KG1 (cell line): ENCODE results near the gene ZMYND10.
A peak's percentile ranks its signal among the peaks of the same experiment; 100 is the strongest.

ENCODE experiments used
- DNase-seq: peaks from one replicate; lab custom pipeline; 2025; lab: John Stamatoyannopoulos, UW

Gene ZMYND10

DNA sequence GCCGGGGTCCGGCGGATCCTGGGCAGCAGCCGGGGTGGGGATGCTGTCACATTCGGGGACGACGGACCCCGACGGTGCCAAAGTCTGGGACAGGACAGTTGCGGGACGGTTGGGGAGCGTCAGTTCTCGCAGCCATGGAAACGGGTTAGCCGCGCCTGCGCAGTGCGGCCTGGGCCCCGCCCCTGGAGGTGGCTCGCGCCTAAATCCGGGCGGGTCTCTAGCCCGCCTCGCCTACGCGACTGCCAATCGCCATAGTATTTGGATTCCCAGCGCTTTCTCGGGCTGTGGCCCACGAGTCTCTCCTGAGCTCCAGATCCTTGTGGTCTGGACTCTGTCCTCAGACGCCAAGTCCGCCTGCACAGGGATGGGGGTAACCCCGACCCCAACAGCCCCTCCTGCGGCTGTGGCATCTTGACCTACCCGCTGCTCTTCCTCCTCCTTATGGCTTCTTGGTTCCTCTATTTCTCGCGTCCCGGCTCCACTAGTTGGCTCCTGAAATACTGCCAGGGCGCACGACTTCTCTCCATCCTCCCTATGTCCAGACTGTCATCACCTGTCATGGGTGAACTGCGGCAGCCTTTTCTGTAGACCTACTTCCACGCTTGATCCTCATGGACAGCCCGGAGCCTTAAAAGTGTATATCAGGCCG lies at the start of gene ZMYND10:
Gene ZMYND10, minus strand, starts transcription at position 147 of the 649 bp plus-strand sequence. CDS start 153 bp downstream, outside the sequence.
- no peak for DNase-seq

- DNase-seq = no peak
Measured at GRCh38 chr3:50393061-50393460, 47.5 kb upstream of the ZMYND10 start.

- DNase-seq = no peak
Measured at GRCh38 chr3:50392101-50392715, 46.7 kb upstream of the ZMYND10 start.

GRCh38 chr3:50390508-50391224 lies 45.1 kb upstream of the ZMYND10 start:
- DNase-seq = no peak

GRCh38 chr3:50389414-50389767 lies 43.9 kb upstream of the ZMYND10 start:
- DNase-seq = no peak

- no peak for DNase-seq
Measured at GRCh38 chr3:50388720-50389413, 43.3 kb upstream of the ZMYND10 start.

DNA sequence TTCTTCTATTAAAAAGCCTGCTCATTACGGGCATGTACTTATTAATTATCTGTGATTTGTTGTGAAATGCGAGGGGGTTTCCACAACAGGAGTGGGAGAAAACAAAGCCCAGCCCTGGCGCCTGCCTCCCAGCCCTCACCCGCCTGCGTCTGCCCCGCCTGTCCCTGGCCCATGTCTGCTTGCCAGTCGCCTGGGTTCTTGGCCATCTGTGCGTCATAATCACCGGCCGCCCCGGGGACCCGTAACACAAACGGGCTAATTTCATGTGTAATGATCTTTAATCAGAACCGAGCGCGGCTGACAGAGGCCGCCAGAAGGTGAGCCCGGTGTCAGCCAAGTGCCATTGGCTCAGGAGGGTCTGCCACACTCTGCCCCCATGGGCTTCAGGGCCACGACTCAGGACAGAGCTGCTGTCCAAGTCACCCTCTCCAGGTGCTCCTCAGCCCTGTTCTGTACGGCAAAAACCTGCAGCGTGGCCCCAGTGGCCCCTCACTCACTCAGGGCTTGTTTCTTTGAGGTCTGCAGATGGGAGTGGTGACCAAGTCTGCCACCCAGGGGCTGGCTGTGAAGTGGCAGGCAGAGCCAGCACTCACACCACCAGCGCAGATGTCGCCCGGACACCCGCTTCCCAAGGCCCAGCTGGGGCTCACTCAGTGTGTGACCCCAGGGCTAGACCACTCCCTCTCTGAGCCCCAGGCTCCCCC lies 42.6 kb upstream of the ZMYND10 start:
- no peak for DNase-seq

DNA sequence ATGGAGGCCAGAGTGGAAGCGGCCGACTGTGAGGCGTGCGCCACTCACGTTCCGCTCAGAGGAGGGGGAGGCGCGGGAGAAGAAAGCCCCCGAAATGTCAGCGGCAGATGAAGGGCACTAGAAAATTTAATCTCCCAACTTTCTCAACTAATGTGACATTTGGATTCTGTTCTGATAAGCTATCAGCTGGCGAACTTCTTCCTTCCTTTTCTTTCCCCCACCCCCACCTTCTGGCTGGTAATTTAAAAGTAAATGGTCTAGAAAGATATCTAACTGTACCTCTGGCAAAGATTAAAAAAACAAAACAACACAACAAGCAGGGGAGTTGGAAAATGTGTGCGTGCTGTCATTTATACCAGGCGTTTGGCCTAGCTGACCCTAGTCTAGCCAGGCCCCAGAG lies 40.2 kb upstream of the ZMYND10 start:
- DNase-seq = no peak

DNA sequence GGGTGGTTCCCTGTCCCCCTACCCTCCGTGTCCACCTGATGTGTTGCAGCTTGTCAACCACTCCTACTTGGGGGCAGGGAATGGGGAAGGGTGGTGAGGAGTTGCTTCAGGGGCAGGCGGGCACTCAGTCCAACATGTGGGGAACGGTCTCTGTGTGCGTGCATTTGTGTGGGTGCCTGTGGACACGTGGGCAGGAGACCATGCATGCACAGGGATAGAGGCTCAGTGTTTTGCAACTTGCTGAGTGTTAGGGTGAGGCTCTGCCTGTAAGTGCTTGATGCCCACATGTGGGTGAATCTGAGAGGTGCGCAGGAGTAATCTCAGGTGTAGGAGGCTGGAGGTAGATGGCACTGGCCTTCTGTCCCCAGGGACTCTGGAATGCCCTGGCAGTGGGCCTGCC lies 38.2 kb upstream of the ZMYND10 start:
- DNase-seq = no peak

- no peak for DNase-seq
Measured at GRCh38 chr3:50382722-50383121, 37.2 kb upstream of the ZMYND10 start.

DNA sequence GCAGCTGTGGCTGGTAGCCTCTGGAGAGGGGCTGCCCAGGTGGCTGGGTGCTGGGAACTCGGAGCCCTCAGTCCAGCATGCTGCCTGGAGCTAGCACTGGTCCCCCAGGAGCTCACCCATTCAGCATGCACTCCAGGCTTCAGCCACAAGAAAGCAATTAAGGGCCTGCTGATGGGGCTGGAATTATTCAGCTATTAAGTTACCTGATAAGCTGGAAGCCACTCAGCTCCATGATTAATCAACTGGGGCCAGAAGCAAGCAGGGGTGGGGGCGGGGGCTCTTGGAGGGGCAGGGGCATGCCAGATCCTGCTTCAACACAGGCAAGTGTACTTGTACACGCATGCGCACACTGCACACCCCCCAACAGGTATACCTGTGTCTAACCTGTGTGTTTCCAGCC lies 35.9 kb upstream of the ZMYND10 start:
- no peak for DNase-seq

DNA sequence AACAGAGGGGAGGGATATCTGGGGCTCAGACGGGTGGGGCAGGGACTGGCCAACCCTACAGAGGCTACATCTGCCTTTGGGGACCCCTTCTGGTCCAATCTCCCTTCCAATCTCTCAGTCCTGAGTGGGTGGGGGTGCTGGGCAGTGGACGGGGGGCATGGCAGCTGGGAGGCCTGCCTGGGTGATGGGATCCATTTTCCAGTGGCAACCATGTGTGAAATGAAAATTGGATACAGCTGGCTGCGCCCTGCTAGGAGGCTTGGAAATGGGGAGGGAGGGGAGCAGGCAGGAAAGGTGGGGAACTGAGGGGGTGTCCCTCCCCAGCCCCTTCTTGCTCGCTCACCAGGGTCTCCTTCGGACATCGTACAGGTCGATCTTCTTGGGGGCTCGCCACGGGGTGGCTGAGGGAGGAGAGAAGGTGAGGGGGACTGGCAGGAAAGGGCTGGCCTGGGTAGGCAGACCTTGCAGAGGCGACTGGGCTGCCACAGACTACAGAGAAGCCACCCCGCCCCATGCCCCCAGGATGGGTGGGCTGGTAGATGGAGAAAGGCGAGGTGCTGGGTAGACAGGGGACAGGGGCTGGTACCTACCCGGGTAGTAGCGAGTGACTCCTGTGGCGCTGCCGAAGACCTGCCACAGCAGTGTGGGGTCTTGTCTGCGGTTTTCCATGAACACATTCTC lies 35.0 kb upstream of the ZMYND10 start:
- DNase-seq = no peak

- DNase-seq = no peak
Measured at GRCh38 chr3:50378757-50379156, 33.2 kb upstream of the ZMYND10 start.

GRCh38 chr3:50378024-50378423 lies 32.5 kb upstream of the ZMYND10 start:
- no peak for DNase-seq

DNA sequence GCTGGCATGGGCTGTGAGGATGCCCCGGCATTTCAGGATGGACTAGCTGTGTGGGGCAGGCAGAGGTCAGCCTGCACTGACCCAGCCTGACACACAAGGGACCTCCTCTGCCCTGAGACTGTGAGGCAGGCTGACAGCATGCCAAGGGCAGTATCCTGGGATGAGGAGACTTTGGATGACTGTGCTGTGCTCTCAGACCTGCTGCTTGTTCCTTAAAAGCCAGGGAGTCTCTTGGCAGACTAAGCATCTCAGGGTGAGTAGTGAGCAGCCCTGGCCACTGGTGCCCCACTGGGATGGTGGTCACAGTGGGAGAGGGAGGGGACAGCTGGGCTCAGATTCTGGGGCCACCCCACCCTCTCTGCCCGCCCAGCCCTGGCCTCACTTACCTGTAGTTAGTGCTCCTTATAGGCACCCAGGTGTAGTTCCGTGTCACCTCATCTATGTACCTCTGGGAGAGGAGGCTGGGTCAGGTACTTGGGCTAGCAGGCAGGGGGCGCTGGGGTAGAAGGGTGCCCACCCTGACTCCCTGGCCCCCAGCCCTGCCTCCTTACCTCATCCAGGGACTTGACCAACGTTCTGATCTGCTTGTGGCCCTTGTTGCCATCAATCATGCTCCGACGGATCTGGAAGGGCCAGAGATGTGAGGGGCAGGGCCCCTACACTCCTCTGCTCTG lies 29.9 kb upstream of the ZMYND10 start:
- no peak for DNase-seq

GRCh38 chr3:50374363-50375257 lies 29.1 kb upstream of the ZMYND10 start:
- DNase-seq = no peak

GRCh38 chr3:50373146-50374051 lies 27.9 kb upstream of the ZMYND10 start:
- DNase-seq = no peak

GRCh38 chr3:50372349-50372748 lies 26.8 kb upstream of the ZMYND10 start:
- DNase-seq = peak; percentile 29

DNA sequence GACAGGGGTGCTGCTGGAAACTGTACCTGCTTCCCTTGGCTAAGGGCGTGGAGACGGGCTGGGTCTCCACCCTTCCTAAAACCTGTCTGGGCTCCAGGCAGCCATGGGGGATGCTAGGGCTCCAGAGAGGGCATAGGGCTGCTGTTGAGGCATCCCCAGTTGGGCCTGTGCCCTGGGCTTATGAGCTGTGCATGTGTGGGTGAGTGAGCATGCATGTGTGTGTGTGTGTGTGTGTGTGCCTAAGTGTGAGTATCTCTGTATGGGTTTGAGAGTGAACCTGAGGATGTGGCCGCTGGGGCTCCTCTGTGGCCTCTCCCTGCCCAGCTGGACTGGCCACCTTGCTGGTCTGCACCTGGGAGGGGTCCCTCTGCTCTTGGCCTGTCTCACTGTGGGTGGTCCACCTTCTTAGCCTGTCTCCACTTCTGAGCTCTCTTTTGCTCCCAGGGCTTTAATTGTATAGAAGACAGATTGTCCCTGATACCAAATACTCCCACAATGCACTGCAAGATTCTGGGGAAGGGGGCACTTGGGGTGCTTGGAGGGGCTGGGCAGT lies 25.7 kb upstream of the ZMYND10 start:
- no peak for DNase-seq
